ENCODE measurements around the gene RPS27. TPM values are rescaled to one million over a fixed set of nuclear protein-coding genes. Genes with fewer than 3 reads are reported as not detected.
"Not testable (repeated sequence)": the region's sequence is repeated elsewhere in the genome, so short reads cannot be mapped to it uniquely, and the experiment has no call there.

The RPS27 gene
- total RNA-seq, 2 donors from 2014 or later: 538 to 734 TPM

GRCh38 chr1:153995202-153995601 is 4.6 kb downstream of the RPS27 start:
- DNase-seq: no peak
- intact Hi-C loops (cut with DNase I): no loop called here

GRCh38 chr1:153995640-153996039 is 5.1 kb downstream of the RPS27 start:
- no peak overlapping the region for H3K4me3 ChIP-seq
- WGBS, 2 donors: 92 to 97% methylated on average over 11 of the region's 11 CpGs
- H3K4me1 ChIP-seq: peaks cover 25% of the 10 kb centered on the region
- no peaks in the 10 kb centered on the region for H3K27me3 ChIP-seq
- ATAC-seq: no peak
- TF ChIP-seq POLR2A (IDR thresholded peaks at IDR 0.05) (no peak), CTCF (IDR thresholded peaks at IDR 0.05) (no peak)
- H3K36me3 ChIP-seq (replicated peaks in 1 of 2; ENCODE audit: insufficient read depth in 1 of 2, low read depth in 2 of 2): peaks cover 0 to 6% of the 10 kb centered on the region in 2 donors
- no peak for DNase-seq
- H3K27ac ChIP-seq: no peak overlapping the region
- no peaks in the 10 kb centered on the region for H3K9me3 ChIP-seq
- intact Hi-C loops (cut with DNase I): no loop called here

More at GRCh38 chr1:153995202-153995601, 4.6 kb downstream of the RPS27 start:
- Histone ChIP-seq H3K4me1 (peaks cover 25% of the 10 kb centered on the region), H3K27me3 (no peaks in the 10 kb centered on the region), H3K36me3 (replicated peaks in 1 of 2; ENCODE audit: insufficient read depth in 1 of 2, low read depth in 2 of 2) (peaks cover 0 to 6% of the 10 kb centered on the region in 2 donors), H3K9me3 (no peaks in the 10 kb centered on the region), H3K27ac (no peak overlapping the region), H3K4me3 (no peak overlapping the region)
- WGBS, 2 donors: 86 to 92% methylated on average over 3 of the region's 3 CpGs
- TF ChIP-seq POLR2A (IDR thresholded peaks at IDR 0.05): no peak
- no peak for TF ChIP-seq CTCF (IDR thresholded peaks at IDR 0.05)
- ATAC-seq: no peak

GRCh38 chr1:153996882-153997281 is 6.3 kb downstream of the RPS27 start:
- H3K9me3 ChIP-seq; H3K4me3 ChIP-seq; ATAC-seq; intact Hi-C loops (cut with DNase I); H3K36me3 ChIP-seq (replicated peaks in 1 of 2; ENCODE audit: insufficient read depth in 1 of 2, low read depth in 2 of 2); DNase-seq; H3K27me3 ChIP-seq; H3K27ac ChIP-seq: not testable (repeated sequence)
- peaks cover 25% of the 10 kb centered on the region for H3K4me1 ChIP-seq
- WGBS, 2 donors: 90 to 93% methylated on average over 8 to 10 of the region's 10 CpGs

- no peak overlapping the region for H3K4me3 ChIP-seq
- no peaks in the 10 kb centered on the region for H3K27me3 ChIP-seq
- intact Hi-C loops (cut with DNase I): no loop called here
- H3K36me3 ChIP-seq (replicated peaks in 1 of 2; ENCODE audit: insufficient read depth in 1 of 2, low read depth in 2 of 2): no peaks in the 10 kb centered on the region
- no peak for TF ChIP-seq POLR2A (IDR thresholded peaks at IDR 0.05)
- TF ChIP-seq CTCF (IDR thresholded peaks at IDR 0.05): no peak
- no peaks in the 10 kb centered on the region for H3K9me3 ChIP-seq
- H3K27ac ChIP-seq: peak overlapping the region; percentile 75 to 83 (median 80)
- DNase-seq (no peak), ATAC-seq (no peak)
- H3K4me1 ChIP-seq: peaks cover 7% of the 10 kb centered on the region
- WGBS, 2 donors: 50% methylated on average over 4 of the region's 4 CpGs
These were observed 9.9 kb downstream of the RPS27 start for GRCh38 chr1:154000420-154000819.

GRCh38 chr1:154006136-154006535 is 15.6 kb downstream of the RPS27 start:
- Histone ChIP-seq H3K9me3 (no peaks in the 10 kb centered on the region), H3K36me3 (replicated peaks in 1 of 2; ENCODE audit: insufficient read depth in 1 of 2, low read depth in 2 of 2) (no peaks in the 10 kb centered on the region), H3K27ac (no peak overlapping the region), H3K27me3 (no peaks in the 10 kb centered on the region), H3K4me3 (no peak overlapping the region), H3K4me1 (peaks cover 1% of the 10 kb centered on the region)
- WGBS, 2 donors: 95 to 97% methylated on average over 3 of the region's 3 CpGs
- ATAC-seq (no peak), DNase-seq (no peak)
- intact Hi-C loops (cut with DNase I): no loop called here
- no peak for TF ChIP-seq POLR2A (IDR thresholded peaks at IDR 0.05)
- no peak for TF ChIP-seq CTCF (IDR thresholded peaks at IDR 0.05)
